GM21529 (cell line): ENCODE data around the gene PRSS22.

Experiments
- ATAC-seq: cut with Tn5 transposase; IDR thresholded peaks from one replicate; pipeline ENCODE4 v1.9.1; 2021; ENCODE audit not compliant: unreplicated experiment

Gene PRSS22

DNA sequence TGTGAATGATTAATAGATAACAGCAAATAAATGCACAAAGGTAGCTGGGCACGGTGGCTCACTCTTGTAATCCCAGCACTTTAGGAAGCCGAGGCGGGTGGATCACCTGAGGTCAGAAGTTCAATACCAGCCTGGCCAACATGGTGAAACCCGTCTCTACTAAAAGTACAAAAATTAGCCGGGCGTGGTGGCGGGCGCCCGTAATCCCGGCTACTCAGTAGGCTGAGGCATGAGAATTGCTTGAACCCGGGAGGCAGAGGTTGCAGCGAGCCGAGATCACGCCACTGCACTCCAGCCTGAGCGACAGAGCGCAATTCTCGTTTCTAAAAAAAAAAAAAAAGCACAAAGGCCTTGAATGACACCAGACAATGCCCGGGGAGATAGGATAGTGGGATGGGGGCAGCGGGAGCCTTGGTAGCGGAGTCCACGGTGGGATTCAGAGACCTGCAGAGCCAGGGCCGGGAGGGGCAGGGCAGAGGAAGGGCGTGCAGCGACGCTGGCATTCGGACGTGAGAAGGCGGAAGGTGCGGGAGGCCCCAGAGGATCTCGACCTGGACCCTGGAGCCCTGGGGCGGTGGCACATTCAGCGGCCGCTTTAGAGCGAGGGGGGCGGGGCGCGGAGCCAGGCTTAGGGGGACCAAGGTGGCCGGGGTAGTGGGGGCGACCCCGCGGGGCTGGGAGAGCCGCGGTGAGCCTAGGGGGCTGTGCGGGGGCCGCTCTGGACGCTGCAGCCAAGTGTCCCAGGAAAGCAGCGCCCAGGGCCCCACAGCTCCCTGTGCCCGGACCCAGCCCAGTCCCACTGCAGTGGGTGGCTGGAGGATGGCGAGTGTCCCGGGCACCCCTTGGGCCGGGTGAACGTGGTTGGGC is 24.0 kb upstream of the PRSS22 start:
- no peak for ATAC-seq

DNA sequence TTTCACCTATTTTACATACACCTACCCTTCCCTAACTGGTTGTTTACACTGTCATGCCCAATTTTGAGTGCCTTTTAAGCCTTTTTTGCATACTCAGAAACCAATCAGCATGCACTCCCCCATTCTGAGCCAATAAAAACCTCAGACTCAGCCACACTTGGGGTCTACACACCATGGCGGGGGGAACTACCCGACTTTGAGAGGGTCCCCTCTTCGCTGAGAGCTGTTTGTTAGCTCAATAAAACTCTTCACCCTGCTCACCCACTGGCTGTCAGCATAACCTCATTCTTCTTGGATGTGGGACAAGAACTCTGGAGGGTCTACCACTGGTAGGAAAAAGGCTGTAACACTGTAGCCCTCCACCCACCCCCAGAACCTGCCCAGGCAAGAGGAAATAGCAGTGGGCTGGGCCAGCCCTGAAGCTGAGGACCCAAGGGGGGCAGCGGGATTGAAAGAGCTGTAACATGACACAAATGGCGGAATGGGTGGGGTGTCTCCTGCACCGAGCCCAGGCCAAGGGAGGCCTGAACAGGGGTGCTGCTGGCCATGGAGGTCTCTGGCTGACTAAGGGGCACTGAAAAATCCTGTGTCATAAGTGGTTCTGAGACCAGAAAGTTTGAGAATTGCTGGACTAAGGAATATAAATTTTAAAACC is 22.0 kb upstream of the PRSS22 start:
- ATAC-seq = no peak

DNA sequence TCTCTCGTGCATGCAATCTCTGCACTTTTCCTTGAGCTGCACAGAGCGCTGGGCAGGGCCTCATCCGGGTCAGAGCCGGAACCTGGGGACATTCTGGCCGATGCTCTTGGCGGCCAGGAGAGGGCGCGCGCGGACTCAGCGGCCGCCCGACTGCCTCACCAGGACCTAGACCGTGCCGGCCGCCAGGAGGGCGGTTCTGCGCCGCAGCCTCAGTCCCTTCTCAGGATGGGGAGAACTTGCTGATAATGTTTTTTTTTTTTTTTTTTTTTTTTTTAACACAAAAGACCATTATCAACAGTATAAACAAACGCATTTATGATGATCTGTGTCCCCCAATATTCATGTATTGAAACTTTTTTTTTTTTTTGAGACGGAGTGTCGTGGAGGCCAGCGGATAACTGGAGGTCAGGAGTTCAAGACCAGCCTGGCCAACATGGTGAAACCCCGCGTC is 17.0 kb upstream of the PRSS22 start:
- peak; percentile 76 for ATAC-seq

DNA sequence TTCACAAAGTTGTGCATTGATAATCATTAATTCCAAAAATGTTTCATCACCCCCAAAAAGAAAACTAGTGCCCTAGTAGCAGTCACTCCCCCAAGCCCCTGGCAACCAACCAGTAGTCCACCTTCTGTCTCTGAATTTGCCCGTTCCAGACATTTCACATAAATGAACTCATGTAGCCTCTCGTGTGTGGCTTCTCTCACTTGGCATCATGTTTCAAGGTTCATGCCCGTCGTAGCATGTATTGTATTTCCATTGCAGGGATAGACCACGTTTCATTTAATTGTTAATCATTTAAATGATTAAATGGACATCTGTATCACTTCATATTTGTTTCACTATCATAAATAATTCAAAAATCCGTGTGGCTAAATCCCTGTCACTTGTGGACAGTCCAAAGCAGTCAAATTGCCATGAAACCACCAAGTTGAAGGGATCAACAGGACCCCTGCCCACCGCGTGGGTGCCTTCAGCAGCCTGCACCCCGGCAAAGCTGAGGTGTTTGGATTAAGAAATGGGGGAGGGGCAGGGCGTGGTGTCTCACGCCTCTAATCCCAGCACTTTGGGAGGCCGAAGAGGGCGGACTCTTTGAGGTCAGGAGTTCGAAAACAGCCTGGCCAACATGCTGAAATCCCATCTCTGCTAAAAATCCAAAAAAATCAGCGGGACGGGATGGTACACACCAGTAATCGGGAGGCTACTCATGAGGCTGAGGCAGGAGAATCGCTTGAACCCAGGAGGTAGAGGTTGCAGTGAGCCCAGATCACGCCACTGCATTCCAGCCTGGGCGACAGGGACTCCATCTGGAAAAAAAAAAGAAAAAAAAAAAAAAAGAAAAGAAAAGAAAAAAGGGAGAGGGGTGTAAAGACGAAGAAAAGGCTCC is 16.3 kb upstream of the PRSS22 start:
- ATAC-seq = no peak

DNA sequence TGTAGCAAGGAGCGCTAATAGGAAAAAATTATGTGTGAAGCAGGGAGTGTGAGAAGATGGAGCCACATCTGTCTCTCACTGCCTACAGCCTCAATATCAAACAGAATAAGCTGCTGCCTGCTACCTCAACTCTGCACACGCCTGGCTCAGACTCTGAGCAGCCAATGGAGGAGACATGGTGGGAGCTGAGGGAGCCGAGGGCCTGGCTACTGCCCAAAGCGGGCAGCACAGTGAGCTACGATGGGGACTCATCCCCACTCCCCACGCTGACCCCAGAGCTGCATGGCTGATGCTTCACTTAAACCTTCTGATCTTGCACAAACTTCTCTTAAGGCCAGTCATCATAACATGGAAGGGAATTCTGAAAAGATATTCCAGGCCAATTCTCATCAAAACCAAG is 14.0 kb upstream of the PRSS22 start:
- ATAC-seq = no peak

DNA sequence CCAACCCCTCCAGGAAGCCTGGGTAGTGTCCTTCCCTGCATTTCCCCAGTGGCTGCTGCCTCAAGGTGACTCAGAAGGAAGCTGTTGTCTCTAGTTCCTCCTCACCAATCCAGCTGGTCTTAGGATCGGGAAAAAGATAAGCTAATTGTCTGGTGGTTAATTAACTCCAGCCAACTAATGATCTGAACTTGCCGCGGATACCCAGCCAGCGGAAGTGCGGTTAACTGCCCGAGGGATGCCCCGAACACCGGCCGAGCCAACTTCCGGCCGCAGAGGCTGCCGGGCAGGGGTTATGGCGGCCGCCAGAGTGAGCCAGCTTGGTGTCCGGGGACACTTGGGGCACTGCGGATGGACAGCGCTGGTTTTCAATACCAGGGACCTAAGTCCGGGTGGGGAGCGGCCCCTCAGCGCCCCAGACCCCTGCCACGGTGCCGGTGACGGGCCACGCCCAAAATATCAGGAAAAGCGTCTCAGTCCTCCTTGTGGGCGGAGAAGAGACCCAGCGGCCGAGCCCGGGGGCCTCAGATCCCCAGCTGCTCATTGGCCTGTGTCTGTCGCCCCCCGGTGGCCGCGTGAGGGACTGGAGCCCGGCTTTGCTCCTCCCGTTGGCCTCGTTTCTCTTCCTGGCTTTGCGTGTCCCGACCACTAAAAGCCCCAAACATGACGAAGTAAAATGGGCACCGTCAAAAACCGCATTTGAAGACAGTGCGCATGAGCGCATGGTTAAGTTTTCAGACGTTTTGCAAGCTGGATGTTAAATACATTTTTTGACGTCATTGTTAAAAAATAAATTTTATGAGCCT is 10.2 kb upstream of the PRSS22 start:
- ATAC-seq = peak; percentile 94

DNA sequence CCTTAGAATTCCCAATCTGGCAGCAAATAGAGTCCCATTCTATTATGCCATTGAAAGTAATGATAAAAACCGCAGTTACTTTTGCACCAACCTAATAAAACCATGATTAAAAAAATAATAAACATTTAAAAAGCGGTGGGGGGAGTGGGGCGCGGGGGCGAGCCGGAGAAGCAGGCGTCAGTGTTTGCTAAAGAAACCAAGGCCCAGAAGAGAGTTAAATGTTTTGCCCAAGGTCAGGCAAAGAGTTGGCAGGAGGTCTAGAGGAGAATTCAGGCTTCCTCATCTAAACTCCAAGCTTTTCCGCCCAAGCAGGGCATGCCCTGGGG is 9.7 kb upstream of the PRSS22 start:
- ATAC-seq = no peak

DNA sequence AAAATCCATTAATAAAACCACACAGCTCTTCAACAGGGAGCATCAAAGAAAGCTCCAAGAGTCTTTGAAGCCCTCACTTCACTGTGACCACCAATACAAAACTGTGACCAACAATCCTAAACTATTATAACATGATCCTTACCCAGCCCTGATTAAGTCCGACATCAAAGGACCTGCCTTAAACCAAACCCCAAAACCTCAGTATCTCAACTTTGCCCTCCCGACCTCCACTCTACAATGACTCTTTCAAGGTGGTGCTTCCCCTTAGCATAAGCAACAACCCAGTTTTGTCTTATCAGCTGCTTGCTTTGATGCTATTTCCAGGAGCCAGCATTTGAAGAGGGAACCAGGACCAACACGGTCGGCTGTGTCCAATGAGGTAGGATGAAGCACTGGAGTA is 8.5 kb upstream of the PRSS22 start:
- ATAC-seq = no peak

DNA sequence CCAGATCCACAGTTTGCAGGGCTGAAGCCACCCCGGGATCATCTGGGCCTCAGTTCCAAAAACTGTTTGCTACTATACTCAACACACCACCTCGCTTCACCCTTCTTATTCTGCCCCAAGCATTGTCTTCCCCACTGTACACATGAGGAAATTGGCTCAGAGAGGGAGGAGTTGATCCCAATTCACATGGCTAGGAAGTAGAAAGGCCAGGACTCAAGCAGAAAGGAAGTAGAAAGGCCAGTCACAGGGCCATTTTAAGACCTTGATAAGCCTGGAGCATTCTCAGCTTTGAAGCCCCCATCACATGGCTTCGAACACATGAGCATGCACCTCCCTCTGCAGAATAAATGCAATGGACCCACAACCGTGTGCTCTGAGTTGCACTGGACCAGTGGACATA is 7.7 kb upstream of the PRSS22 start:
- no peak for ATAC-seq

DNA sequence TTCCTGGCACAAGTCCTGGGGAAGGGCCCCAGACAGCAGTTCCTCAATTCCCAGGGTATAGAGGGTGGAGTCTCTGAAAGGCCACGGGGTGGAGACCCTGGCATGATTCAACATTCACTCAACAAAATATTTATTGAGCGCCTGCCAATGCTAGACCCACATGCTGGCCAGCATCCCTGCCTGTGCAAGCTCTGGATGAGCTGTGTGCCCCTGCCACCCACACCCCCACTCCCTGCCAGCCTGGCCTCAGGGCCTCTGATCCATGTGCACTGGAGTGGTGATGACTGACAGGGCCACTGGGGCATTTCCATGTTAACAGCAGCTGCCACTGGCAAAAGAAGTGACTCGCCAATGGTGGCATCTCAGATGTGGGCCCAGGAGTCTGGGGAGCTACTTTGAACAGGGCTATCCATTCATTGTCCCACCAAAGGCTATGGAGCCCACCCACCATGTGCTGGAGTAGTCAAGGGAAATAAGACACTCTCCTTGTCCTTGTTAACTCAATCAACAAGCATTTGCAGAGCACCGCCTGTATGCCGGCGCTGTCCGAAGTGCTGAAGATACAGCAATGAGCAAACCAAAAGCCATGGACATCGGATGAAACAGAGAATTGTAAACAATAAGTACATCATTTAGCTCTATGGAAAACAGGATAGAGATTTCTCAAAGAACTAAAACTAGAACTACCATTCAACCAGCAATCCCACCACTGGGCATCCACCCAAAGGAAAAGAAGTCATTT is 3.0 kb upstream of the PRSS22 start:
- no peak for ATAC-seq

DNA sequence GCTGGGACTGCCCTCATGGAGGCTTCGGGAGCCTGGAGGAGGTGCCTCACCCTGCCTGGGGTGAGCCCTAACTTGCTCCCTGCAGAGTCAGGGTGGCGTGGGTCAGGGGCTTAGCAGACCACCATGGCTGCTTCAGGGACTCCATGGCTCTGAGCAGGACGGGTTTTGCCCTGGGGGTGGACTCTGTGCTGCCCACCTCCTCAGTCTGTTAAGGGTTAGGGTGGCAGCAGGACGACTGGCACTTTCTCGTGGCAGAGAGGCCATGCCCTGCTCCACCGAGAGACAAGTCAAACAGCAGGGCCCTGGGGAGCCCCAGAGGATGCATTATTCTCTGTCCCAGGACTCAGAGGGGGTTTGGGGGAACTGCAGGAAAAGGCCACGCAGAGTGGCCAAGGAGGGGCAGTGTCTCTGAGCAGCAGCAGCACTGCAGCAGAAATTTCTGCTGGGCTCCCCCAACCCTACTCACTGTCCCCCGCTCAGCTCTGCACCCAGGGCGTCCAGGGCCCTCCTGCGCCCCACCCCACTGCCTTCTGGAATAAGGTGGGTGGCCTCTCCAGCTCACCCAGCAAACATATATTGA is 1.8 kb upstream of the PRSS22 start:
- ATAC-seq = no peak

DNA sequence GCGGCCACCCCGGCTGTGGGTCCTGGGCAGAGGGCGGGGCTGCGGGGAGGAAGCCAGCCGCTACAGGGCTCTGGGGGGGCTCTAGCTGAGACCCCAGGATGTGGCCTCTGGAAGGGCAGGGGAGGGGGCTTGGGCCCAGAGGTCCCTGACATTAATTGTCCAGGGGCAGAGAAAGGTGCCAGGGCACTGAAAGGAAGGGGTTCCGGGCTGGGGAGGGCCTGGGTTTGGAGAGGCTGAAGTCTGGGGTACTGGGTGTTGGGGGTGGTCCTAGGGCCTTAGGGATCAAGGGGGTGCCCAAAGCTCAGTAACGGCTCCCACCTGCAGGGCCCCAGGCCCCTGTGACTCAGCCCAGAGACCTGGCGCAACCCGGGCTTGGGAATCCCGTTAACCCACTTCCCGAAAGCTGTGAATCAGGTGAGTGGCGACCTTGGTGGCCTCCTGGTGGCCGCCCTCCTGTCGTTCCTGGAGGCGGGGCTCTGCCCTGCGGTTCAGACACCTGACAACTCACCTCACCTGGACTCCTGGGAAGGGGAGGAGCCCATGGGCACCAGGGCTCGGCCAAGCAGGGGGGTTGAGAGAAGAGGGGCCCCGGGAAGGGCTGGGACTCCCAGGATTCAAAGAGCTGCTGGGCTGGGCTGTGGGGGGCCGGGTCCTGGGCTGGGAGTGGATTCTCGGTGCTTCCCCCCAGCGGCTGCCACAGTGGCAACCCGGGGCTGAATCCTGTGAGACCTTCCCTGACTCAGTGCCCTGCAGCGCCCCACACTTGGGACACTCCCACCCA is 465 bp upstream of the PRSS22 start:
- no peak for ATAC-seq

DNA sequence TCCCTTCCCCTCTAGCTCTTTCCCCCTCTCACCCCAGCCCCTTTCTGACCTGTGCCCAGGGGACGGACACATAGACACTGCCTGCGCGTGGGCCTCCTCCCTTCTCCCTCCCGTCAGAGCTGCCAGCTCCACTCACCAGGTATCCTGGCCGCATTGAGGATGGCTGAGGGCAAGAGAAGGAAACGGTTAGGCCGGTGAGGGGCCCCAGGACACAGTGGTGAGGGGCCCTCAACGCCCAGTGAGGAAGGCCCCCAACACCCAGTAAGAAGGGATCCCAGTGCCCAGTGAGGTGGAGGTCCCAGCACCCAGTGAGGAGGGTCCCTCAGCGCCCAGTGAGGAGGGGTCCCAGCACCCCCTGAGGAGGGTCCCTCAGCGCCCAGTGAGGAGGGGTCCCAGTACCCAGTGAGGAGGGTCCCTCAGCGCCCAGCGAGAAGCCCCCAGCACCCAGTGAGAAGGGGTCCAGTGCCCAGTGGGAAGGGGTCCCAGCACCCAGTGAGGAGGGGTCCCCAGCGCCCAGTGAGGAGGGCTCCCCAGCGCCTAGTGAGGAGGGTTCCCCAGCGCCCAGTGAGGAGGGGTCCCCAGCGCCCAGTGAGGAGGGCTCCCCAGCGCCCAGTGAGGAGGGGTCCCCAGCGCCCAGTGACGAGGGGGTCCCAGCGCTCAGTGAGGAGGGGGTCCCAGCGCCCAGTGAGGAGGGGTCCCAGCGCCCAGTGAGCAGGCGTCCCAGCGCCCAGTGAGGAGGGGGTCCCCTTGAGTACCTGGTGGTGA is 1.1 kb downstream of the PRSS22 start:
- ATAC-seq = no peak

DNA sequence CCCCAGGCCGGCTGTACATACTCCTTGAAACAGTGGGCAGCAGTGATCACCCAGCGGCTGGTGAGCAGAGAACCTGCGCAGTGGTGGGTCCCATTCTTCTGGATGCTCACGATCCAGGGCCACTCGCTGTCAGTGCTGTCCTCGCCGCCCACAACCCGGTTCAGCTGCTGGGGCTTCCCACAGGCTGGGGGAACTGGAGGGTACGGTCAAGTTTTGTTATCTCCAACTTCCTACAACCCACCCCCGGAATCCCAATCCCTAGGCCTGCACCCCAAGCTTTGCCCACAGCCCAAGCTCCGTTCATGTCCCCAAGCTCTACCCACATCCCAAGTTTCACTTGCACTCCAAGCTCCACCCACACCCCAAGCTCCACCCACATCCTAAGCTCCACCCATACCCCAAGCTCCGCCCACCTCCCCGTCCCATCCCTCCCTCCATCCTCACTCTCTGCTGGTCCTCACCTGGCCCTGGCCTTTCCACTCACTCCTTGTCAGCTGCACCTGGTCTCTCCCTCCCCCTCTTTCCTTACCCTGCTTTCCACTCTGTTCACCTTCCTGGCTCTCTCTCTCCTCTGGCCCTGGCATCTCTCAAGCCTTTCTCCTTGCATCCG is 1.8 kb downstream of the PRSS22 start:
- no peak for ATAC-seq

DNA sequence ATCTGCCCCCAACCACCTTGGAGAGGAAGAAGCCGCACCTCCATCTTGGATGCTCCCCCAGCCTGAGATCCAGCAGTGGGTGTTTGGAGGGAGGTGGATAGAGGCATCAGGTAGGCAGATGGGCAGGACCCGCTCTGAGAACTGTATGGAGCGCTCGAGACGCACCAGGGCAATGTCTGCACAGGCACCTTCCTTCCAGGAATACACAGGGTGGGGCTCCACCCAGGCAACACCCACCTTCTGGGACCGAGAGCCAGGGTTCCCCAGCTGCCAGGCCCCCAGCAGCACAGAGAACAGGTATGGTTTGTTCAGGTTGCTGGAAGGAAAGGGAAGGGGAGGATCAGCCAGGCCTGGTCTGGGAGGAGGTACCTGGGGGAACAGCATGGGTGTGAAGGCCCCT is 2.4 kb downstream of the PRSS22 start:
- no peak for ATAC-seq

DNA sequence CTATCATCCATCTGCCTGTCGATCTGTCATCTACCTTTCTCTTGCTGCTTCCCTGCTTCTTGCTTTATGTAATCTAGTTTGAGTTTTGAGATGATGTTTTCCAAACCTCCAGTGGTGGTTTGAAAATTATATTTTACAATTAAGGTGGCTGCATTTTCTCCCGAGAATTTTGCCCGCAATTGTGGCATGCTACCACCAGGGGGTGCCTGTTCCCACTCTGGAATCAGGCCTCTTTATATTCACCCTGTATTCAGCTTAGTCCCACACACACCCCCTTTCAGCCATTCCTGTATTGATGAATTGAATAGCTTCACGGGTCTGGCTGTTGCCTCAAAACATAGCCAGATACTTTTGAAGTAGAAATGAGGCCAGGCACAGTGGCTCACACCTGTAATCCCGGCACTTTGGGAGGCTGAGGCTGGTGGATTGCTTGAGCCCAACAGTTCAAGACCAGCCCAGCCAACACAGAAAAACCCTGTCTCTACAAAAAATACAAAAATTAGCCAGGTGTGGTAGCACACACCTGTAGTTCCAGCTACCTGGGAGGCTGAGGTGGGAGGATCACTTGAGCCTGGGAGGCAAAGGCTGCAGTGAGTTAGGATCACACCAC is 3.2 kb downstream of the PRSS22 start:
- no peak for ATAC-seq

DNA sequence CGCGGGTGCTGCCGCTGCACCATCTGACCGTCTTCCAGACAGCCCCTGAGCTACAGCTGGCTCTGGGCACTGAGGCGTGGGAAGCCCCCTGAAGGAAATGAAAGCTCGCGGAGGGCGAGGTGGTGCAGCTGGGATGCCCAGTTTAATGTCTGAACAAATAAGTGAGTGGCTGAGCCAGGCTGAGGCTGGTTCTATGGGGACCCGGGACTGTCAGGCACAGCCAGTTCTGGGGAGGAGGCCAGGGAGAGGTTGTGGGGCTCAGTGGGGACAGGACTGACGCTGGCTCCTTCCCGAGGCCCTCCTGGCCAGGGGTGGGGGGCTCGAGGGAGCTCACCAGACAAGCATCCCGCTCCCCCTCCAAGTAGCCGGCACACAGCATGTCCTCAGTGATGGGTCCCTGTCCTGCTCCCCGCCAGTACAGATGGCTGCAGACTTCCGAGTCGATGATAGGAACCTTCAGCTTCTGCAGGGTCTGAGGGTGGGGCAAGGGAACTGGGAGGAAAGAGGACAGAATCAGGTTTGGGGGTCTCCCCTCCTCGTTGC is 4.4 kb downstream of the PRSS22 start:
- no peak for ATAC-seq
